H1 (cell line): Measurements from ENCODE around the gene PIF1. TPM values are rescaled to one million over a fixed set of nuclear protein-coding genes. Genes with fewer than 3 reads are reported as not detected.
A peak's percentile ranks its signal among the peaks of the same experiment; 100 is the strongest.

Experiments used
- CTCF ChIA-PET: fragments of 300-600 bp; sonication (Branson Sonifier 250); formaldehyde crosslinking; loops from one replicate; lab custom pipeline; 2021; ENCODE audit not compliant: partially characterized antibody; lab: Charles Lee
- POLR2A ChIA-PET: fragments of 300-600 bp; sonication (Branson Sonifier 250); formaldehyde crosslinking; loops from one replicate; lab custom pipeline; 2021; ENCODE audit warnings: inconsistent platforms; ENCODE audit not compliant: partially characterized antibody; lab: Charles Lee
- DNase-seq, 2 experiments: peaks; one replicate each; pipeline versions ENCODE4 v3.0.0 to v3.0.0-alpha.2; 2010 to 2022; ENCODE audit warnings: low spot score in 2 of 2, low read depth in 1 of 2, mixed read lengths in 1 of 2
- FAIRE-seq: peaks from 2 replicates; lab custom pipeline; 2011; peaks lifted over from hg19 to GRCh38; lab: Jason Lieb, UNC
- H2AFZ ChIP-seq: 2 replicates; pipeline ENCODE4 v1.8.1; 2012; ENCODE audit warnings: low read length, inconsistent platforms
- H2AK5ac ChIP-seq: 2 replicates; pipeline ENCODE4 v1.6.1; 2013; ENCODE audit warnings: low read depth, low read length
- H2BK120ac ChIP-seq: replicated peaks from 2 replicates; pipeline ENCODE3; 2013; ENCODE audit warnings: low read depth, low read length, inconsistent platforms
- H2BK12ac ChIP-seq: 2 replicates; pipeline ENCODE4 v1.6.1; 2013; ENCODE audit warnings: low read depth, low read length
- H2BK15ac ChIP-seq: 2 replicates; pipeline ENCODE4 v1.6.1; 2013; ENCODE audit warnings: low read length
- H2BK20ac ChIP-seq: 2 replicates; pipeline ENCODE4 v1.6.1; 2013; ENCODE audit warnings: low read length
- H2BK5ac ChIP-seq: 2 replicates; pipeline ENCODE4 v1.6.1; 2013; ENCODE audit warnings: low read depth, low read length
- H3K14ac ChIP-seq: 2 replicates; pipeline ENCODE4 v1.6.1; 2013; ENCODE audit warnings: inconsistent platforms; ENCODE audit not compliant: insufficient read length
- H3K18ac ChIP-seq: 2 replicates; pipeline ENCODE4 v1.6.1; 2013; ENCODE audit warnings: low read length; ENCODE audit errors: extremely low read depth
- H3K23ac ChIP-seq: 2 replicates; pipeline ENCODE4 v1.6.1; 2013; ENCODE audit warnings: inconsistent platforms; ENCODE audit not compliant: insufficient read length
- H3K23me2 ChIP-seq: 2 replicates; pipeline ENCODE4 v1.6.1; 2013; ENCODE audit warnings: low read depth, low read length
- H3K27ac ChIP-seq: 2 replicates; pipeline ENCODE4 v1.6.1; 2011; ENCODE audit warnings: low read depth, low read length, inconsistent platforms
- H3K27me3 ChIP-seq, 4 experiments: replicated peaks in 1 of 4; 1 replicate in 1 of 4; 2 replicates in 3 of 4; pipeline versions ENCODE4 v1.6.1 to v1.8.1; 2011 to 2013; ENCODE audit warnings: low read length in 3 of 4, mild to moderate bottlenecking in 3 of 4, inconsistent platforms in 2 of 4, mixed read lengths in 2 of 4, moderate library complexity in 1 of 4; ENCODE audit not compliant: control insufficient read depth in 3 of 4, insufficient read depth in 3 of 4; ENCODE audit errors: extremely low read depth in 1 of 4
- H3K36me3 ChIP-seq, 4 experiments: 2 replicates each; pipeline versions ENCODE4 v1.6.1 to v1.8.1; 2011 to 2013; ENCODE audit warnings: mild to moderate bottlenecking in 4 of 4, low read length in 3 of 4, moderate library complexity in 2 of 4, control low read depth in 1 of 4, inconsistent platforms in 1 of 4; ENCODE audit not compliant: insufficient read depth in 4 of 4, control insufficient read depth in 2 of 4
- H3K4ac ChIP-seq: replicated peaks from 2 replicates; pipeline ENCODE3; 2013; ENCODE audit warnings: low read length, low read depth, mixed read lengths, inconsistent platforms; ENCODE audit not compliant: insufficient read length
- H3K4me1 ChIP-seq, 4 experiments: replicated peaks in 1 of 4; 1 replicate in 1 of 4; 2 replicates in 3 of 4; pipeline versions ENCODE4 v1.6.1 to v1.8.1; 2011 to 2013; ENCODE audit warnings: low read length in 3 of 4, inconsistent platforms in 2 of 4, mixed read lengths in 1 of 4; ENCODE audit not compliant: insufficient read depth in 4 of 4, control insufficient read depth in 3 of 4
- H3K4me2 ChIP-seq, 2 experiments: 2 replicates each; pipeline versions ENCODE4 v1.6.1 to v1.8.1; 2011 to 2013; ENCODE audit warnings: low read depth in 2 of 2, low read length in 2 of 2, control low read depth in 1 of 2, inconsistent platforms in 1 of 2, mild to moderate bottlenecking in 1 of 2; ENCODE audit not compliant: insufficient read depth in 1 of 2
- H3K4me3 ChIP-seq, 4 experiments: fragments of 200-600, 300-600 bp in 1 of 4; sonication (generic), shearing (Covaris generic), sonication (Bioruptor Twin) in 1 of 4; 2 replicates each; pipeline versions ENCODE4 v1.5.1 to v1.8.1; 2011 to 2016; ENCODE audit warnings: low read length in 4 of 4, low read depth in 3 of 4, control low read depth in 2 of 4, inconsistent platforms in 2 of 4, mild to moderate bottlenecking in 2 of 4, mixed read lengths in 1 of 4, moderate library complexity in 1 of 4; ENCODE audit not compliant: insufficient read depth in 2 of 4; ENCODE audit errors: extremely low read depth in 1 of 4
- H3K56ac ChIP-seq: replicated peaks from 2 replicates; pipeline ENCODE3; 2013; ENCODE audit warnings: low read depth, mild to moderate bottlenecking, mixed read lengths, low read length, inconsistent platforms; ENCODE audit not compliant: insufficient read length
- H3K79me1 ChIP-seq: 2 replicates; pipeline ENCODE4 v1.6.1; 2013; ENCODE audit warnings: low read depth, low read length, control low read depth
- H3K79me2 ChIP-seq, 2 experiments: 2 replicates each; pipeline versions ENCODE4 v1.6.1 to v1.8.1; 2012 to 2013; ENCODE audit warnings: low read length in 2 of 2, mild to moderate bottlenecking in 2 of 2, inconsistent platforms in 1 of 2; ENCODE audit not compliant: insufficient read depth in 2 of 2, control insufficient read depth in 1 of 2
- H3K9ac ChIP-seq, 4 experiments: replicated peaks in 1 of 4; 1 replicate in 1 of 4; 2 replicates in 3 of 4; pipeline versions ENCODE4 v1.6.1 to v1.8.1; 2011 to 2013; ENCODE audit warnings: low read depth in 3 of 4, low read length in 3 of 4, control low read depth in 2 of 4, mild to moderate bottlenecking in 2 of 4, moderate library complexity in 2 of 4, inconsistent platforms in 1 of 4; ENCODE audit errors: extremely low read depth in 1 of 4
- H3K9me3 ChIP-seq, 2 experiments: 2 replicates each; pipeline versions ENCODE4 v1.6.1 to v1.8.1; 2012 to 2013; ENCODE audit warnings: mild to moderate bottlenecking in 2 of 2, moderate library complexity in 2 of 2, control low read depth in 1 of 2, inconsistent platforms in 1 of 2, low read depth in 1 of 2, low read length in 1 of 2, mixed read lengths in 1 of 2; ENCODE audit not compliant: insufficient read depth in 2 of 2
- H4K20me1 ChIP-seq, 2 experiments: replicated peaks in 1 of 2; 2 replicates each; pipeline versions ENCODE3 to v1.8.1; 2011 to 2013; ENCODE audit warnings: inconsistent platforms in 2 of 2, low read length in 2 of 2, mild to moderate bottlenecking in 1 of 2; ENCODE audit not compliant: insufficient read depth in 2 of 2, control insufficient read depth in 1 of 2
- H4K5ac ChIP-seq: 2 replicates; pipeline ENCODE4 v1.6.1; 2013; ENCODE audit warnings: low read length, low read depth, mixed read lengths, inconsistent platforms; ENCODE audit not compliant: insufficient read length
- H4K8ac ChIP-seq: 2 replicates; pipeline ENCODE4 v1.8.0; 2013; ENCODE audit warnings: mild to moderate bottlenecking, moderate library complexity, low read length, inconsistent platforms; ENCODE audit not compliant: insufficient read depth; ENCODE audit errors: extremely low read depth
- H4K91ac ChIP-seq: replicated peaks from 2 replicates; pipeline ENCODE3; 2013; ENCODE audit warnings: low read length, mixed read lengths, inconsistent platforms; ENCODE audit not compliant: insufficient read length
- ASH2L ChIP-seq: fragments of 200-600, 300-600 bp; sonication (generic); IDR thresholded peaks from one replicate; pipeline ENCODE4 v1.7.1; 2017; ENCODE audit warnings: low read length
- BRCA1 ChIP-seq: IDR thresholded peaks from 2 replicates; pipeline ENCODE4 v1.6.1; 2012; ENCODE audit warnings: low read depth, low read length, improper control_type of control experiment
- CHD2 ChIP-seq: IDR thresholded peaks from 2 replicates; pipeline ENCODE4 v1.6.1; 2012; ENCODE audit warnings: low read length, improper control_type of control experiment
- EZH2 ChIP-seq: fragments of 200-600 bp; sonication (generic); IDR thresholded peaks from 2 replicates; pipeline ENCODE4 v1.7.1; 2012; ENCODE audit warnings: low read depth, mild to moderate bottlenecking, moderate library complexity, low read length, inconsistent platforms; ENCODE audit not compliant: severe bottlenecking
- JUN ChIP-seq: IDR thresholded peaks from 2 replicates; pipeline ENCODE4 v1.6.1; 2011; ENCODE audit warnings: low read depth, mild to moderate bottlenecking, improper control_type of control experiment, low read length
- POLR2A ChIP-seq, 2 experiments: IDR thresholded peaks; 1 replicate in 1 of 2; 2 replicates in 1 of 2; pipeline ENCODE4 v1.6.1; 2011; ENCODE audit warnings: low read depth in 2 of 2, low read length in 2 of 2, mild to moderate bottlenecking in 2 of 2; ENCODE audit errors: control extremely low read depth in 1 of 2
- RBBP5 ChIP-seq: IDR thresholded peaks from 2 replicates; pipeline ENCODE4 v1.7.1; 2012; ENCODE audit warnings: low read depth, mild to moderate bottlenecking, inconsistent platforms, low read length, moderate library complexity, borderline replicate concordance
- RFX5 ChIP-seq: IDR thresholded peaks from 2 replicates; pipeline ENCODE4 v1.6.1; 2011; ENCODE audit warnings: low read depth, low read length, improper control_type of control experiment, borderline replicate concordance
- RNF2 ChIP-seq: fragments of 200-900, 300-1000 bp; sonication (generic); IDR thresholded peaks from 2 replicates; pipeline ENCODE4 v1.7.1; 2016; ENCODE audit warnings: borderline replicate concordance, low read depth, mild to moderate bottlenecking, antibody characterized with exemption, low read length; ENCODE audit not compliant: poor library complexity, severe bottlenecking; ENCODE audit errors: missing control alignments
- SP2 ChIP-seq: IDR thresholded peaks from 2 replicates; pipeline ENCODE4 v1.6.1; 2012; ENCODE audit warnings: mild to moderate bottlenecking, low read length, inconsistent platforms
- SP4 ChIP-seq: IDR thresholded peaks from 2 replicates; pipeline ENCODE4 v1.6.1; 2012; ENCODE audit warnings: low read length, inconsistent platforms
- SUZ12 ChIP-seq: fragments of 200-600 bp; sonication (generic); IDR thresholded peaks from 2 replicates; pipeline ENCODE4 v1.6.1; 2012; ENCODE audit warnings: mild to moderate bottlenecking, inconsistent platforms, low read length, moderate library complexity, mixed read lengths
- WGBS, 2 experiments: shearing (Covaris generic) in 1 of 2; methylation state at CpG; one replicate each; pipeline versions ENCODE4 v1.1.6 to v1.1.7; 2013 to 2015; ENCODE audit warnings: low lambda C conversion rate in 2 of 2, mixed read lengths in 2 of 2, inconsistent platforms in 1 of 2, low coverage in 1 of 2, missing lambda C conversion rate in 1 of 2; ENCODE audit not compliant: insufficient replicate concordance in 2 of 2, insufficient coverage in 1 of 2, insufficient read length in 1 of 2; ENCODE audit errors: extremely low coverage in 1 of 2, missing lambda C conversion rate in 1 of 2; 5-methylcytosine and 5-hydroxymethylcytosine counted together
- polyA plus RNA-seq, 7 experiments: library from polyadenylated mRNA; depleted of rRNA in 3 of 7; stranded (reverse) in 5 of 7; unstranded in 2 of 7; fragments of >200 nt in 5 of 7; fragments of 200-250 nt in 2 of 7; gene quantifications; 1 replicate in 5 of 7; 2 replicates in 1 of 7; 4 replicates in 1 of 7; pipeline versions ENCODE4 v1.2.1 to v1.2.3, GENCODE V29; 2011 to 2013; ENCODE audit warnings: missing spikeins in 2 of 7, mixed read lengths in 2 of 7
- total RNA-seq: library from RNA; stranded (reverse); fragmentation: NEBNext Ultra II Directional; extraction: Animal tissue kit (Norgen Biotek cat#: 25700); gene quantifications from 2 replicates; pipeline ENCODE4 v1.2.1, GENCODE V29; 2021
- TF ChIP-seq, protein P1 (sequence below): IDR thresholded peaks from 2 replicates; pipeline ENCODE4 v1.6.1; 2012; ENCODE audit warnings: low read length, inconsistent platforms

PIF1 gene
- total and polyA plus RNA-seq, 2 of the 8 experiments (the other 6 are each of a cell fraction or from before 2014, with no cell fraction given) = 73.3 to 138 TPM

DNA sequence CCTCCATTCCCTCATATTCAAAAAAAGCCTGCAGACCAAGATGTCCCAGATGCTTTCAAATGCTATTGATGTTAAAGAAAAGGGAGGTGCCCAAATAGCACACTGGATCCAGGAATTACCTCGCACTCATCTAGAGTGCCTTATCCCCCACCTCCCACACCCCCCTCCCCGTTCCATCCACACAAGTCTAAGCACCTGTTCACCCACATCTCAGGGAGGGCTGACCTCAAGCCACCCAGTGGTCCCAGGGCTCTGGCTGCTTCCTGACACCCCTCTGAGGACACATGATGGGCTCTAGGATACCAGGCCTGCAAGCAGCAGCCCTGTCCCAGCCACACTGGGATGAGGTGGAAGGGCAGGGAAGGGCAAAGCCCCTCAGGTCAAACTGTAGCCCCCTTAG, 54.8 kb downstream of the PIF1 start:
- no peak overlapping the region for H4K91ac ChIP-seq
- no peak overlapping the region for H3K9ac ChIP-seq
- no peak overlapping the region for H2BK5ac ChIP-seq
- H4K20me1 ChIP-seq = peaks cover 10 to 16% of the 10 kb centered on the region in 2 experiments
- H2AFZ ChIP-seq = no peak overlapping the region
- H3K14ac ChIP-seq = no peak overlapping the region
- peaks cover 10% of the 10 kb centered on the region; the same call in 1 of the 2 replicates for H3K79me1 ChIP-seq
- peaks cover 65 to 96% of the 10 kb centered on the region in 2 experiments for H3K79me2 ChIP-seq
- H3K4me1 ChIP-seq = peaks cover 19 to 30% (median 24%) of the 10 kb centered on the region in 4 experiments
- H2BK12ac ChIP-seq = no peak overlapping the region
- H2BK15ac ChIP-seq = no peak overlapping the region
- no peak for FAIRE-seq
- H3K36me3 ChIP-seq = 0 out of 8 replicates have a peak, but pooled peaks cover 0 to 5% (median 0%) of the 10 kb centered on the region in 4 experiments
- DNase-seq = no peak
- H3K18ac ChIP-seq = no peak overlapping the region
- no peak overlapping the region; a peak in 1 of 8 replicates for H3K4me3 ChIP-seq
- H3K9me3 ChIP-seq = no peaks in the 10 kb centered on the region
- H3K56ac ChIP-seq = no peak overlapping the region
- no peak overlapping the region for H3K23ac ChIP-seq
- no peak overlapping the region for H2BK20ac ChIP-seq
- peak overlapping the region; percentile 18 to 94; a peak in 3 of 4 replicates for H3K4me2 ChIP-seq
- POLR2A ChIA-PET = interaction anchor here (0.9 to 3.8 kb wide), 8 partner anchors 9 to 49 kb away, joined by 3 to 46 read pairs (median 6); no protein-coding TSS in a partner anchor
- no peak overlapping the region for H3K27ac ChIP-seq
- H3K27me3 ChIP-seq = no peaks in the 10 kb centered on the region
- H4K5ac ChIP-seq = no peak overlapping the region
- WGBS, 2 experiments = 66% methylated on average over 2 of the region's 2 CpGs; no CpG with 5 or more reads in 1 of the 2 experiments
- H2AK5ac ChIP-seq = no peak overlapping the region
- no peak overlapping the region for H4K8ac ChIP-seq
- H3K23me2 ChIP-seq = peaks cover 14% of the 10 kb centered on the region
- H2BK120ac ChIP-seq = no peak overlapping the region
- no peak overlapping the region for H3K4ac ChIP-seq
- CTCF ChIA-PET = interaction anchor here (0.7 to 46.3 kb wide), 2 partner anchors 41 to 79 kb away, joined by 4 to 883 read pairs; no protein-coding TSS in a partner anchor
- TF ChIP-seq RNF2 = no peak
- no peak for TF ChIP-seq BRCA1
- TF ChIP-seq ASH2L = no peak
- no peak for TF ChIP-seq RFX5
- TF ChIP-seq SUZ12 = no peak
- TF ChIP-seq JUN = no peak
- no peak for TF ChIP-seq SP4
- no peak for TF ChIP-seq RBBP5
- no peak for TF ChIP-seq CHD2
- TF ChIP-seq, protein P1, sequence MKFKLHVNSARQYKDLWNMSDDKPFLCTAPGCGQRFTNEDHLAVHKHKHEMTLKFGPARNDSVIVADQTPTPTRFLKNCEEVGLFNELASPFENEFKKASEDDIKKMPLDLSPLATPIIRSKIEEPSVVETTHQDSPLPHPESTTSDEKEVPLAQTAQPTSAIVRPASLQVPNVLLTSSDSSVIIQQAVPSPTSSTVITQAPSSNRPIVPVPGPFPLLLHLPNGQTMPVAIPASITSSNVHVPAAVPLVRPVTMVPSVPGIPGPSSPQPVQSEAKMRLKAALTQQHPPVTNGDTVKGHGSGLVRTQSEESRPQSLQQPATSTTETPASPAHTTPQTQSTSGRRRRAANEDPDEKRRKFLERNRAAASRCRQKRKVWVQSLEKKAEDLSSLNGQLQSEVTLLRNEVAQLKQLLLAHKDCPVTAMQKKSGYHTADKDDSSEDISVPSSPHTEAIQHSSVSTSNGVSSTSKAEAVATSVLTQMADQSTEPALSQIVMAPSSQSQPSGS = no peak
- TF ChIP-seq POLR2A (IDR thresholded peaks at IDR 0.05; ENCODE audit: control extremely low read depth in 1 of 2, low read depth in 2 of 2, low read length in 2 of 2) = no peak
- TF ChIP-seq EZH2 = no peak
- TF ChIP-seq SP2 = no peak
